CD14-positive monocyte (primary cell): ENCODE data around the gene AP2A1. TPM values are rescaled to one million over a fixed set of nuclear protein-coding genes. Genes with fewer than 3 reads are reported as not detected.

Experiments
- DNase-seq, 3 donors: peaks; one replicate each; pipeline ENCODE4 v3.0.0-alpha.2; 2011 to 2022
- H2AFZ ChIP-seq: 2 replicates; pipeline ENCODE4 v1.6.0; 2012; ENCODE audit warnings: mild to moderate bottlenecking, low read depth, low read length, inconsistent platforms; ENCODE audit not compliant: insufficient read depth, poor library complexity, severe bottlenecking
- H3K27ac ChIP-seq, 2 donors: 1 replicate in 1 of 2; 2 replicates in 1 of 2; pipeline ENCODE4 v1.5.1; 2012 to 2013; ENCODE audit warnings: low read length in 2 of 2, control low read depth in 1 of 2, inconsistent platforms in 1 of 2, low read depth in 1 of 2, mild to moderate bottlenecking in 1 of 2
- H3K27me3 ChIP-seq, 2 donors: one replicate each; pipeline versions ENCODE4 v1.6.0 to v1.6.1; 2011 to 2013; ENCODE audit warnings: low read length in 2 of 2; ENCODE audit not compliant: control insufficient read depth in 2 of 2, insufficient read depth in 2 of 2
- H3K36me3 ChIP-seq, 2 donors: replicated peaks in 1 of 2; 1 replicate in 1 of 2; 2 replicates in 1 of 2; pipeline versions ENCODE4 v1.5.1 to v1.6.1; 2012 to 2013; ENCODE audit warnings: low read length in 2 of 2, control low read depth in 1 of 2, inconsistent platforms in 1 of 2, mild to moderate bottlenecking in 1 of 2; ENCODE audit not compliant: insufficient read depth in 2 of 2, control insufficient read depth in 1 of 2
- H3K4me1 ChIP-seq, 2 donors: 1 replicate in 1 of 2; 2 replicates in 1 of 2; pipeline versions ENCODE4 v1.5.1 to v1.6.1; 2012 to 2013; ENCODE audit warnings: low read length in 2 of 2, control low read depth in 1 of 2, inconsistent platforms in 1 of 2, mild to moderate bottlenecking in 1 of 2, moderate library complexity in 1 of 2; ENCODE audit not compliant: insufficient read depth in 2 of 2, control insufficient read depth in 1 of 2
- H3K4me2 ChIP-seq: replicated peaks from 2 replicates; pipeline ENCODE3; 2012; ENCODE audit warnings: low read length, moderate library complexity, mild to moderate bottlenecking; ENCODE audit not compliant: poor library complexity, severe bottlenecking; ENCODE audit errors: extremely low read depth
- H3K4me3 ChIP-seq, 3 experiments: fragments of 200-600 bp in 1 of 3; sonication (generic) in 1 of 3; replicated peaks in 1 of 3; 1 replicate in 2 of 3; 2 replicates in 1 of 3; pipeline ENCODE4 v1.5.1; 2011 to 2013; ENCODE audit warnings: low read length in 3 of 3, mild to moderate bottlenecking in 3 of 3, control low read depth in 2 of 3, low read depth in 2 of 3, inconsistent platforms in 1 of 3, moderate library complexity in 1 of 3
- H3K79me2 ChIP-seq: 2 replicates; pipeline ENCODE4 v1.6.0; 2012; ENCODE audit warnings: mild to moderate bottlenecking, control low read depth, inconsistent platforms, low read length, moderate library complexity; ENCODE audit not compliant: insufficient read depth
- H3K9ac ChIP-seq: 2 replicates; pipeline ENCODE4 v1.6.0; 2017; ENCODE audit warnings: low read length, mild to moderate bottlenecking; ENCODE audit not compliant: insufficient read depth, poor library complexity, severe bottlenecking
- H3K9me3 ChIP-seq, 2 donors: replicated peaks in 1 of 2; 1 replicate in 1 of 2; 2 replicates in 1 of 2; pipeline versions ENCODE4 v1.5.1 to v1.6.1; 2012 to 2013; ENCODE audit warnings: low read length in 2 of 2, control low read depth in 1 of 2; ENCODE audit not compliant: control insufficient read depth in 1 of 2, insufficient read depth in 1 of 2
- H4K20me1 ChIP-seq: 2 replicates; pipeline ENCODE4 v1.6.0; 2012; ENCODE audit warnings: mild to moderate bottlenecking, low read length, control low read depth, moderate library complexity; ENCODE audit not compliant: insufficient read depth
- H3K27ac Mint-ChIP-seq, 7 donors: one replicate each; pipeline ENCODE4 v1.8.0; 2020; ENCODE audit warnings: mild to moderate bottlenecking in 7 of 7, mixed read lengths in 7 of 7, moderate library complexity in 6 of 7, inconsistent platforms in 2 of 7
- H3K27me3 Mint-ChIP-seq, 3 donors: one replicate each; pipeline ENCODE4 v1.8.0; 2021 to 2022; ENCODE audit warnings: low read depth in 3 of 3, mild to moderate bottlenecking in 3 of 3, mixed read lengths in 3 of 3, moderate library complexity in 3 of 3, inconsistent platforms in 1 of 3
- H3K36me3 Mint-ChIP-seq, 2 donors: one replicate each; pipeline ENCODE4 v1.8.0; 2020; ENCODE audit warnings: mixed read lengths in 2 of 2, inconsistent platforms in 1 of 2, mild to moderate bottlenecking in 1 of 2
- H3K4me1 Mint-ChIP-seq: one replicate; pipeline ENCODE4 v1.8.0; 2020; ENCODE audit warnings: mild to moderate bottlenecking, mixed read lengths
- H3K4me3 Mint-ChIP-seq, 2 donors: one replicate each; pipeline ENCODE4 v1.8.0; 2020; ENCODE audit warnings: mild to moderate bottlenecking in 2 of 2, mixed read lengths in 2 of 2, moderate library complexity in 1 of 2
- H3K9me3 Mint-ChIP-seq, 7 donors: one replicate each; pipeline ENCODE4 v1.8.0; 2020 to 2022; ENCODE audit warnings: mixed read lengths in 7 of 7, mild to moderate bottlenecking in 6 of 7, moderate library complexity in 6 of 7, inconsistent platforms in 2 of 7
- WGBS: methylation state at CpG from one replicate; pipeline ENCODE4 v1.1.5; 2013; ENCODE audit warnings: missing lambda C conversion rate; ENCODE audit not compliant: insufficient coverage; 5-methylcytosine and 5-hydroxymethylcytosine counted together
- intact Hi-C, 2 donors: fragments of 100-400 bp; cut with micrococcal nuclease; formaldehyde crosslinking; loops; one replicate each; pipeline versions ENCODE4 v1.15.0 to v1.15.1; 2023
- polyA plus RNA-seq, 3 donors: library from polyadenylated mRNA; depleted of rRNA in 1 of 3; unstranded in 2 of 3; stranded (reverse) in 1 of 3; fragments of 300-500 nt in 2 of 3; fragments of >200 nt in 1 of 3; fragmentation: Illumina TruSeq in 2 of 3; gene quantifications; 1 replicate in 2 of 3; 2 replicates in 1 of 3; pipeline ENCODE4 v1.2.3, GENCODE V29; 2012 to 2021
- TF ChIP-seq, protein P1 (sequence below): fragments of 200-600 bp; IDR thresholded peaks from one replicate; pipeline ENCODE4 v1.8.0; 2022; ENCODE audit warnings: antibody characterized with exemption, mild to moderate bottlenecking

The AP2A1 gene
- polyA plus RNA-seq, 3 donors = 12.1 to 117 (median 15.1) TPM

DNA sequence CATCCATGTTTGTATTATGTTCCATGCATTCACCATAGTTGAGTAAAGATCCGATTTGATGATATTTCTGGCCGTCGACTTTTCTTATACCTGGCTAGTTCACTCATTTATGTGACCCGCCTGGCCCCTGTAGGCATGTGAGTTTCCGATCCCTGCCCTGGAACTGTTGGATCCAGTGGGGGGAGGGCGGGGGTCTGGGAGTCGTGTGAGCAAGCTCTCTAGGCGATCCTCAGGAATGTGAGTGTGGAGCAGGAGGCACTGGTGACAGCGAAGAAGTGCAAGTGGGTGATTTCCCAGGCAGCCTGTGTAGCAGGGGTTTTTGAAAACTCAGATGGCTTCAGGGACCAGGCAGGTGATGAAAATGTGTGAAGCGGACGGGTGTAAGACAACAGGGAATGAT is 73.5 kb downstream of the AP2A1 start:
- Histone ChIP-seq H3K4me2 (no peak overlapping the region), H3K27ac (no peak overlapping the region), H3K9ac (no peak overlapping the region), H3K36me3 (peaks cover 49 to 57% of the 10 kb centered on the region in 2 donors), H3K4me3 (no peak overlapping the region), H3K4me1 (peaks cover 16 to 21% of the 10 kb centered on the region in 2 donors), H3K9me3 (no peaks in the 10 kb centered on the region), H2AFZ (no peak overlapping the region), H3K79me2 (no peaks in the 10 kb centered on the region), H4K20me1 (no peaks in the 10 kb centered on the region), H3K27me3 (no peaks in the 10 kb centered on the region)
- H3K4me1 Mint-ChIP-seq = peaks cover 18% of the 10 kb centered on the region
- TF ChIP-seq, protein P1, sequence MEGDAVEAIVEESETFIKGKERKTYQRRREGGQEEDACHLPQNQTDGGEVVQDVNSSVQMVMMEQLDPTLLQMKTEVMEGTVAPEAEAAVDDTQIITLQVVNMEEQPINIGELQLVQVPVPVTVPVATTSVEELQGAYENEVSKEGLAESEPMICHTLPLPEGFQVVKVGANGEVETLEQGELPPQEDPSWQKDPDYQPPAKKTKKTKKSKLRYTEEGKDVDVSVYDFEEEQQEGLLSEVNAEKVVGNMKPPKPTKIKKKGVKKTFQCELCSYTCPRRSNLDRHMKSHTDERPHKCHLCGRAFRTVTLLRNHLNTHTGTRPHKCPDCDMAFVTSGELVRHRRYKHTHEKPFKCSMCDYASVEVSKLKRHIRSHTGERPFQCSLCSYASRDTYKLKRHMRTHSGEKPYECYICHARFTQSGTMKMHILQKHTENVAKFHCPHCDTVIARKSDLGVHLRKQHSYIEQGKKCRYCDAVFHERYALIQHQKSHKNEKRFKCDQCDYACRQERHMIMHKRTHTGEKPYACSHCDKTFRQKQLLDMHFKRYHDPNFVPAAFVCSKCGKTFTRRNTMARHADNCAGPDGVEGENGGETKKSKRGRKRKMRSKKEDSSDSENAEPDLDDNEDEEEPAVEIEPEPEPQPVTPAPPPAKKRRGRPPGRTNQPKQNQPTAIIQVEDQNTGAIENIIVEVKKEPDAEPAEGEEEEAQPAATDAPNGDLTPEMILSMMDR = no peak
- WGBS = 96% methylated on average over 9 of the region's 11 CpGs
- no peak for DNase-seq
- intact Hi-C loops = no loop called here
- no peak overlapping the region for H3K4me3 Mint-ChIP-seq
- no peak overlapping the region for H3K27ac Mint-ChIP-seq
- peaks cover 0 to 3% (median 0%) of the 10 kb centered on the region in 7 donors for H3K9me3 Mint-ChIP-seq
- no peaks in the 10 kb centered on the region for H3K27me3 Mint-ChIP-seq
- H3K36me3 Mint-ChIP-seq = peaks cover 41 to 50% of the 10 kb centered on the region in 2 donors

DNA sequence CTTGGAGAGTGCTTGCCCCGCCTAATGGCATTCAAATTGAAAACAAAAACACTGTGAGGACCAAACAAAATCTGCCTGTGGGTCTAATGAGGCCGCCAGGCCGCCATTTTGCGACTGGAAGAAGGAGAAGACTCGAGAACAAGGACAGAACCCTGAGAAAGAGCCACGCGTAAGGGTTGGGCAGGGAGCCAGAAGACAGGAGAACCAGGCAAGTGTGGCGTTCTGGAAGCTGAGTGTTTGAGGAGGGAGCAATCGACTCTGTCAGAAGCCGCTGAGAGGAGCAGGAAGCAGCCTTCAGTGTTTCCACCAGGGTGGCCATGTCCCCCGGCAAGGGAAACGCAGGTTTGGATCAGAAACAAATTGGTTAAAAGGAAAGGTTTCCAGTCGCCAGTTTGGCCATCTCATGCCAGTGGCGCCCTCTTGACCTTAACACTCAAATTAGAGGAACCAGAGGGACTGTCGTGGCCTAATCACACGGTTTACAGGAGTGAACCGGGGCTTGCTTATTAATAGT is 74.0 kb downstream of the AP2A1 start:
- H3K36me3 ChIP-seq = peaks cover 44 to 52% of the 10 kb centered on the region in 2 donors
- Mint-ChIP-seq H3K27ac (peak overlapping the region in 1 of 7 donors; percentile 58), H3K4me1 (peaks cover 18% of the 10 kb centered on the region), H3K27me3 (no peaks in the 10 kb centered on the region), H3K36me3 (peaks cover 39 to 48% of the 10 kb centered on the region in 2 donors), H3K4me3 (no peak overlapping the region), H3K9me3 (peaks cover 0 to 3% (median 0%) of the 10 kb centered on the region in 7 donors)
- TF ChIP-seq, protein P1 = no peak
- no peaks in the 10 kb centered on the region for H3K9me3 ChIP-seq
- H3K9ac ChIP-seq = no peak overlapping the region
- H3K4me3 ChIP-seq = no peak overlapping the region
- intact Hi-C loops = no loop called here
- H3K4me1 ChIP-seq = peaks cover 17 to 22% of the 10 kb centered on the region in 2 donors
- H3K79me2 ChIP-seq = no peaks in the 10 kb centered on the region
- H4K20me1 ChIP-seq = no peaks in the 10 kb centered on the region
- no peak overlapping the region for H2AFZ ChIP-seq
- H3K27me3 ChIP-seq = no peaks in the 10 kb centered on the region
- DNase-seq = no peak
- no peak overlapping the region for H3K4me2 ChIP-seq
- H3K27ac ChIP-seq = no peak overlapping the region
- WGBS = 93% methylated on average over 12 of the region's 17 CpGs
